ENCODE measurements around the gene TAP1.

TAP1 gene

DNA sequence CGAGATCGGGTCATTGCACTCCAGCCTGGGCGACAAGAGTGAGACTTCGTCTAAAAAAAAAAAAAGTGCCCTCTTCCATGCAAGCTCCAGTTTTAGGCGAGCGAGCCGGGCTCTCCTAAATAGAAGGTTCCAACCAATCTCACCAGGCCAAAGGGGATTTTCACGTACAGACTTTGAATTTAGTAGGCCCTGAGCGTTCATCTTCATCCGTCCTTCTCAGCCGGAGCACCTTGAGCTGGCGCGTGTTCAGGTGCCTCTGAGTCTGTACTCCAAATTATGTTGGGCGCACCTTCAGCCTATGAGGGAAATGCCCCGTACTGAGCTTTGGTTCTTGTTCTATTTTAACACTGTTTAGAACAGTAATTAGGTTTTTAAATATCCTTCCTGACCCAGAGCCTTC is 14.1 kb downstream of the TAP1 start:
- no CpG with 5 or more reads among the region's 15 CpGs for WGBS (ENCODE audit: insufficient coverage, insufficient read length)
- no peaks in the 10 kb centered on the region for H3K4me1 ChIP-seq (ENCODE audit: control insufficient read depth, insufficient read depth, low read length)
- no peaks in the 10 kb centered on the region for H3K9me3 ChIP-seq (ENCODE audit: control insufficient read depth, insufficient read depth, low read length)
- no peak overlapping the region for H3K4me3 ChIP-seq (ENCODE audit: low read length)
- H3K36me3 ChIP-seq (ENCODE audit: control insufficient read depth, insufficient read depth, low read length) = no peaks in the 10 kb centered on the region
- DNase-seq (ENCODE audit: low read depth, low spot score) = no peak
- no peaks in the 10 kb centered on the region for H3K27me3 ChIP-seq (ENCODE audit: control insufficient read depth, insufficient read depth, low read length)
- no peak overlapping the region for H3K27ac ChIP-seq (ENCODE audit: low read length)

DNA sequence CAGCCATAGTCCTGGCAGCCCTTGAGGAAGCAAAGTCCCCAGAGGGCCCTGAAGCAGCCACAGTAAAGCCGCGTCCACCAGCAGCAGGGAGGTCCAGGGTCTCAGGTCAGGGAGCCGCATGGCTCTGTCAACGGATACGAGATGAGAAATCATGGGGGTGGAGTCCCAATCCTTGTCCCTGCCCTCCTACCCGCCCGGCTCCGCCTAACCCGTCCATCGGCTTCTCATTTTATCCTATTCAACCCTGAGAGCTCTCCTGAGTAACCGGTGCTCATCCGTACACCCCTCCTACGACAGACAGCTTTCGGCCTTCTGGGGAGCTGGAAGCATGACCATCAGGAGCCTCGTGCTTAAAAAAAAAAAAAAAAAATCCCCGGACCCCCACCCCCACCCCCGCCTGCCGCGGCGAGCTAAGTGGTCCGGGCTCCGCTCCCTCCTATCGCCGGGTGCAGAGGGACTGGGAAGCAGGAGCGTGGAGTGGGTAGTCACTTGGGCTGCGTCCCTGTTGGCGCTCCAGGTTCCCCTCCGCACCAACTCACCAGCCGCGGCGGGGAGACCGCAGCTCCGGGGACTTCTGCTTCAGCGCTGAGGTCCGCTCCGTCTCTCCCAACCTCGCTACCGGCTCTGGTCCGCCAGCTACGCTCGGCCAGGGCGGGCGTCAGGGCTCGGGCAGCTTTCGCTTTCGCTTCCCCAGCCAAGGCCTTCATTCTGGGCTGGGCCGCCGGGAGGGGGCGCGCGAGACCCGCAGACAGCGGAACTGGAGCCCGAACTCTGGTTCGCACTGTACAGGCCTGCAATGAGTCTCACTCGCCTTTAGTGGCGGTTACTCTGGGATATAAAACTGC is 15.2 kb downstream of the TAP1 start, which contains the start of gene TAP2:
Gene TAP2 (minus strand): TSS at position 626 of the 845 bp plus-strand sequence. CDS start 506 bp downstream, at position 120.
- Histone ChIP-seq H3K9me3 (ENCODE audit: control insufficient read depth, insufficient read depth, low read length) (no peaks in the 10 kb centered on the region), H3K4me1 (ENCODE audit: control insufficient read depth, insufficient read depth, low read length) (no peaks in the 10 kb centered on the region), H3K4me3 (ENCODE audit: low read length) (peak within 1 kb of the TSS; percentile 68; the same call in 1 of the 2 replicates), H3K27me3 (ENCODE audit: control insufficient read depth, insufficient read depth, low read length) (no peaks in the 10 kb centered on the region), H3K27ac (ENCODE audit: low read length) (no peak within 1 kb of the TSS), H3K36me3 (ENCODE audit: control insufficient read depth, insufficient read depth, low read length) (no peaks in the 10 kb centered on the region)
- DNase-seq (ENCODE audit: low read depth, low spot score) = no peak
- WGBS (ENCODE audit: insufficient coverage, insufficient read length) = no CpG with 5 or more reads among the region's 57 CpGs

DNA sequence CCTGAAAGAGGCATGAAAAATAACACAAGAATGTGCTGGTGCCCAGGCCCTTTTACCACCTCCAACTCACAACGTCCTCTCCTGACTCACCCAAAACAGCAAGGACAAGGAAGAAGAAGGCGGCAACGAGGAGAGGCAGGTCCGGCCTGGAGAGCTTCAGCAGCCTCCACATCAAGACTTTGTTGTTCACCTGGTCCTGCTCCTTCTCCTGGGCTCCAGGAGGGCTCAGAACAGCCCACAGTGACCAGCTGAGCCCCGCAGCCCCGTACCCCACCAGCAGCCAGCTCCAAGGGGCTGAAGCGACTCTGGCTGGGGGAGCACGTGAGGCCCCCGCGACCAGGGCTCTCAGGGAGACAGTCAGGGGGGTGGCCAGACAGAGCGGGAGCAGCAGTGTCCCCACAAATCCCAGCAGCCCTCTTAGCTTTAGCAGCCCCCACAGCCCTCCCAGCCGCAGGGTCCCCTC is 15.8 kb downstream of the TAP1 start:
- DNase-seq (ENCODE audit: low read depth, low spot score) = no peak
- H3K27ac ChIP-seq (ENCODE audit: low read length) = no peak overlapping the region
- no CpG with 5 or more reads among the region's 12 CpGs for WGBS (ENCODE audit: insufficient coverage, insufficient read length)

DNA sequence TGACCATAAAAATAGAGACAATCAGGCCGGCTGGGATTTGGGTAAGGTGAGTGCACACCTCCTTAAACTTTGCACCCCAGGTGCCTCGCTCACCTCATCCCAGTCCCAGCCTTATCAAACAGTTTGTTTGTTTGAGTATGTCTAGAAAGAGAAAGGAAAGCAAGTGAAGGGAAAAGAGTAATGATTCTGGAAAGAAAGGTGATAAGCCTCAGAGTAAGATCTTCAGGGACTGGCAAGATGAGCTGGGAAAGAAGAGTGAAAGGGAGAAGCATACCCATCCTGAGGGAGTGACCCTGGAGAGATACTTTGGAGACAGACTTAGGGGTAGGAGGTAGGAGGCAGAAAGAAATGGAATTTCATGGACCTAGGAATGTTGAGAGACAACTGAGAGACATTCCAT is 16.6 kb downstream of the TAP1 start:
- H3K27ac ChIP-seq (ENCODE audit: low read length) = no peak overlapping the region
- no peak for DNase-seq (ENCODE audit: low read depth, low spot score)
- H3K27me3 ChIP-seq (ENCODE audit: control insufficient read depth, insufficient read depth, low read length) = no peaks in the 10 kb centered on the region
- H3K36me3 ChIP-seq (ENCODE audit: control insufficient read depth, insufficient read depth, low read length) = no peaks in the 10 kb centered on the region
- no peaks in the 10 kb centered on the region for H3K9me3 ChIP-seq (ENCODE audit: control insufficient read depth, insufficient read depth, low read length)
- H3K4me1 ChIP-seq (ENCODE audit: control insufficient read depth, insufficient read depth, low read length) = no peaks in the 10 kb centered on the region
- no peak overlapping the region for H3K4me3 ChIP-seq (ENCODE audit: low read length)
- WGBS (ENCODE audit: insufficient coverage, insufficient read length) = no CpG with 5 or more reads among the region's 2 CpGs

More for the DNA sequence above, 15.8 kb downstream of the TAP1 start:
- Histone ChIP-seq H3K4me3 (ENCODE audit: low read length) (peak overlapping the region; percentile 68; the same call in 1 of the 2 replicates), H3K9me3 (ENCODE audit: control insufficient read depth, insufficient read depth, low read length) (no peaks in the 10 kb centered on the region), H3K27me3 (ENCODE audit: control insufficient read depth, insufficient read depth, low read length) (no peaks in the 10 kb centered on the region), H3K4me1 (ENCODE audit: control insufficient read depth, insufficient read depth, low read length) (no peaks in the 10 kb centered on the region), H3K36me3 (ENCODE audit: control insufficient read depth, insufficient read depth, low read length) (no peaks in the 10 kb centered on the region)

DNA sequence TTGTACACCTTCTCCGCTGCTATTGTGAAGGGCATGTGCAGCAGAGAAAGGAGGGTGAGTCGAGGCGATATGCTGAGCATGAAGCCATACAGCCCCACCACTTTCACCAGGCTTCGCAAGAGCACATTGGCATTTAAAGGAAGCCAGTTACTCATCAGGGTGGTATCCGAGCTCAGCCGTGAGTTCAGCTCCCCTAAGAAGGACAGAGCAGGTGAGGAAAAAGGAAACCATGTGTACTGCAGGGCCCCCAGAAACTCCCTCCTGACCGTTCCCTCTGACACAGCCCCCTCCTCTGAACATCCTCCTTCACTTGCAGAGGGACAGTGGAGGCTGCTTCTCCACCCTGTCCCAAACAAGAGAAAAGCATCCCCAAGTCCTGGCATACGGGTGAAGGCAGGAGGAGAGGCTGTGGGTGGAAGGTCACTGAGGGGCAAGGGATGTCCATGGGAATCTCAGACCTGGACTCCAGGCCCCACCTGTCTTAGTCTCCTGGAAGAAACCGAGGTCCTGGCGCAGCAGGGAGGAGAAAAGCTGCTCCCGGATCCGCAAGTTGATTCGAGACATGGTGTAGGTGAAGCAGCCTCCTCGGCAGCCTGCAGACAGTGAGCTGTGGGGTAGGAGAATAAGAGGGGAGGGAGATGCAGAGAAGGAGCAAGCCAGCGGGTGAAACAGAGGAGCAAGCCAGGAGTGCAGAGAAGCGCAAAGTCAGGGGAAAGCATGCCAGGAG is 18.2 kb downstream of the TAP1 start:
- no CpG with 5 or more reads among the region's 16 CpGs for WGBS (ENCODE audit: insufficient coverage, insufficient read length)
- Histone ChIP-seq H3K36me3 (ENCODE audit: control insufficient read depth, insufficient read depth, low read length) (no peaks in the 10 kb centered on the region), H3K9me3 (ENCODE audit: control insufficient read depth, insufficient read depth, low read length) (no peaks in the 10 kb centered on the region), H3K4me1 (ENCODE audit: control insufficient read depth, insufficient read depth, low read length) (no peaks in the 10 kb centered on the region), H3K4me3 (ENCODE audit: low read length) (no peak overlapping the region), H3K27me3 (ENCODE audit: control insufficient read depth, insufficient read depth, low read length) (no peaks in the 10 kb centered on the region), H3K27ac (ENCODE audit: low read length) (no peak overlapping the region)
- DNase-seq (ENCODE audit: low read depth, low spot score) = no peak

DNA sequence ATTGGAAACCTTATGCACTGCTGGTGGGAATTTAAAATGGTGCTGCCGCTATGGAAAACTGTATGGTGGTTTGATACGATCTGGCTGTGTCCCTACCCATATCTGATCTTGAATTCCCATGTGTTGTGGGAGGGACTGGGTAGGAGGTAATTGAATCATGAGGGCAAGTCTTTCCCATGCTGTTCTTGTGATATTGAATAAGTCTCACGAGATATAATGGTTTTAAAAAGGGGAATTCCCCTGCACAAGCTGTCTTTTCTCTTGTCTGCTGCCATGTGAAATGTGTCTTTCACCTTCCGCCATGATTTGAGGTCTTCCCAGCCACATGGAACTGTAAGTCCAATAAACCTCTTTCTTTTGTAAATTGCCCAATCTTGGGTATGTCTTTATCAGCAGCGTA is 19.8 kb downstream of the TAP1 start:
- Histone ChIP-seq H3K4me3 (ENCODE audit: low read length) (no peak overlapping the region), H3K36me3 (ENCODE audit: control insufficient read depth, insufficient read depth, low read length) (peaks cover 4% of the 10 kb centered on the region; the same call in 1 of the 2 replicates), H3K9me3 (ENCODE audit: control insufficient read depth, insufficient read depth, low read length) (no peaks in the 10 kb centered on the region), H3K4me1 (ENCODE audit: control insufficient read depth, insufficient read depth, low read length) (no peaks in the 10 kb centered on the region), H3K27me3 (ENCODE audit: control insufficient read depth, insufficient read depth, low read length) (no peaks in the 10 kb centered on the region), H3K27ac (ENCODE audit: low read length) (no peak overlapping the region)
- no peak for DNase-seq (ENCODE audit: low read depth, low spot score)
- WGBS (ENCODE audit: insufficient coverage, insufficient read length) = no CpG with 5 or more reads among the region's 5 CpGs

DNA sequence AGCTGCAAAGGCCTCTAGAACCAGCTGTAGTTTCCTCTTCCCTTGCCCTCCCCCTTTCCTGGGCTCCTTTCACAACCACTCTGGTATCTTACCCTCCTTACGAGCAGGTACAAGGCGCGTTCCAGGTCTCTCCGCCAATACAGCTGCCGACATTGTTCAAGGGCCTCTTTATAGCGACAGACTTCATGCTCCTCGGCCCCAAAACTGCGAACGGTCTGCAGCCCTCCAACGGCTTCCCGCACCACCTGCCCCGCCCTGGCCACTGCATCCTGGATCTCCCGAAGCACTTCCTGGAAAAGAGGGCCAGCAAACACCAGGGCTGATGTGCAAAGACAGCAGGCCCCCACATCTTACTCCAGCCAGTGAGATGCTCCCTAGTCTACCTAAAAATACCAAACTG is 21.0 kb downstream of the TAP1 start:
- no peak for DNase-seq (ENCODE audit: low read depth, low spot score)
- Histone ChIP-seq H3K4me3 (ENCODE audit: low read length) (no peak overlapping the region), H3K27me3 (ENCODE audit: control insufficient read depth, insufficient read depth, low read length) (no peaks in the 10 kb centered on the region), H3K27ac (ENCODE audit: low read length) (no peak overlapping the region), H3K9me3 (ENCODE audit: control insufficient read depth, insufficient read depth, low read length) (no peaks in the 10 kb centered on the region), H3K36me3 (ENCODE audit: control insufficient read depth, insufficient read depth, low read length) (peaks cover 4% of the 10 kb centered on the region; the same call in 1 of the 2 replicates), H3K4me1 (ENCODE audit: control insufficient read depth, insufficient read depth, low read length) (no peaks in the 10 kb centered on the region)
- WGBS (ENCODE audit: insufficient coverage, insufficient read length) = no CpG with 5 or more reads among the region's 13 CpGs

DNA sequence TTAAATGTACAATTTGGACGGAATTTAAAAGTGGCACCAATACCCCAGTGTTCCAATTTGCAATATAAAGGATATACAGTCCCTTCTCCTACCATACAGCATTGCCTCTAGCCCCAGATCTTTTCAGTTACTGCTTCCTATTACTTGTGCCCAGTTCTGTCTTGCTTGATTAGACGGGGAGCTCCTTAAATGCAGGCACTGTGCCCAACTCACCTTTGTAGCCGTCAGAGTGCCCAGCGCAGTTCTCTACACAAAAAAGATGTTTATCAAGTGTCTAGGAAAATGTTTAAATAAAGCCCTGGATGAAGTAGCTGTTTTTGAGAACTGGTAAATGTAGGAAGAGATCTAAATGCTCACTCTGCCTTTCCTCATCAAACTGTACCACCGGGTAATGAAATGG is 22.6 kb downstream of the TAP1 start:
- Histone ChIP-seq H3K9me3 (ENCODE audit: control insufficient read depth, insufficient read depth, low read length) (no peaks in the 10 kb centered on the region), H3K27me3 (ENCODE audit: control insufficient read depth, insufficient read depth, low read length) (no peaks in the 10 kb centered on the region), H3K4me1 (ENCODE audit: control insufficient read depth, insufficient read depth, low read length) (no peaks in the 10 kb centered on the region), H3K36me3 (ENCODE audit: control insufficient read depth, insufficient read depth, low read length) (peaks cover 4% of the 10 kb centered on the region; the same call in 1 of the 2 replicates), H3K27ac (ENCODE audit: low read length) (no peak overlapping the region), H3K4me3 (ENCODE audit: low read length) (no peak overlapping the region)
- no CpG with 5 or more reads among the region's 5 CpGs for WGBS (ENCODE audit: insufficient coverage, insufficient read length)
- no peak for DNase-seq (ENCODE audit: low read depth, low spot score)

DNA sequence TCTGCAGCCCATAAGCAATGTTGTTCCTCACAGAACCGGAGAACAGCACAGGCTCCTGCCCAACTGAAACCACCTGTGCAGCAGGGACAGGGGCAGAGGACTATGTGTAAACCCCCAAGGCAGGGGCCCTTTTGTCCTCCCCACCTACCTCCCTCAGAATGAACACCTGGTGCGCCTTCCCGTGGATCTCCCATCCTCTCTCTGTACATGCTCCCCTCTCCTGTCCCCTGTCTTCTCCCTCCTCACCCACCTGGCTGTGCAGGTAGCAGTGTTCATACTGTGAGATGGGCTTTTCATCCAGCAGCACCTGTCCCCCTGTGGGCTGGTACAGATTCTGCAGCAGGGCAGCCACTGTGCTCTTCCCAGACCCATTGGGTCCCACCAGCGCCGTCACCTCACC is 23.5 kb downstream of the TAP1 start:
- no peak overlapping the region for H3K4me3 ChIP-seq (ENCODE audit: low read length)
- H3K36me3 ChIP-seq (ENCODE audit: control insufficient read depth, insufficient read depth, low read length) = peaks cover 4% of the 10 kb centered on the region; the same call in 1 of the 2 replicates
- no peaks in the 10 kb centered on the region for H3K27me3 ChIP-seq (ENCODE audit: control insufficient read depth, insufficient read depth, low read length)
- no peaks in the 10 kb centered on the region for H3K4me1 ChIP-seq (ENCODE audit: control insufficient read depth, insufficient read depth, low read length)
- H3K9me3 ChIP-seq (ENCODE audit: control insufficient read depth, insufficient read depth, low read length) = no peaks in the 10 kb centered on the region
- DNase-seq (ENCODE audit: low read depth, low spot score) = no peak
- no peak overlapping the region for H3K27ac ChIP-seq (ENCODE audit: low read length)
- no CpG with 5 or more reads among the region's 5 CpGs for WGBS (ENCODE audit: insufficient coverage, insufficient read length)

DNA sequence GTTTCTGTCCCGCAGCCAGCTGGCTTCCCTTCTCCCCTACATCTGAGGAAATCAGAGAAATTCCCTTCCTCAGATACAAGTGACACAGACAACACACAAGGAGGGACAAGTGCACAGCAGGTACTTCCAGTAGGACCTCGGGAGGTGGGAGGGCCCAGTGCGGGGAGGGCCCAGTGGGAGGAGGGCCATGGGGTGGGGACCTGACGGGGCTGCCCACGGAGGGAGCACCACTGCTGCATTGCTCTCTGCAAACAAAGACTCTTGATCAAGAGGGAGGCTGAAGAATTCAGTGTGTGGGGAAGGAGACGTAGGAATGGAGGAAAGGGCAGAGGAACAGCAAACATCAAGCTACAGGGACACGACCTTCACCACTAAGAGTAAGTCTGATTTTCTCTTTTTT is 24.0 kb downstream of the TAP1 start:
- Histone ChIP-seq H3K9me3 (ENCODE audit: control insufficient read depth, insufficient read depth, low read length) (no peaks in the 10 kb centered on the region), H3K27ac (ENCODE audit: low read length) (no peak overlapping the region), H3K36me3 (ENCODE audit: control insufficient read depth, insufficient read depth, low read length) (peaks cover 4% of the 10 kb centered on the region; the same call in 1 of the 2 replicates), H3K4me3 (ENCODE audit: low read length) (no peak overlapping the region), H3K27me3 (ENCODE audit: control insufficient read depth, insufficient read depth, low read length) (no peaks in the 10 kb centered on the region), H3K4me1 (ENCODE audit: control insufficient read depth, insufficient read depth, low read length) (no peaks in the 10 kb centered on the region)
- DNase-seq (ENCODE audit: low read depth, low spot score) = no peak
- no CpG with 5 or more reads among the region's 7 CpGs for WGBS (ENCODE audit: insufficient coverage, insufficient read length)
